Measurements from ENCODE around the gene FHL3. TPM values are rescaled to one million over a fixed set of nuclear protein-coding genes. Genes with fewer than 3 reads are reported as not detected.

The FHL3 gene
- total and polyA plus RNA-seq, 9 of the 15 experiments (the other 6 are each of a cell fraction or from before 2014, with no cell fraction given), result 6.1 to 144 (median 34.1) TPM

DNA sequence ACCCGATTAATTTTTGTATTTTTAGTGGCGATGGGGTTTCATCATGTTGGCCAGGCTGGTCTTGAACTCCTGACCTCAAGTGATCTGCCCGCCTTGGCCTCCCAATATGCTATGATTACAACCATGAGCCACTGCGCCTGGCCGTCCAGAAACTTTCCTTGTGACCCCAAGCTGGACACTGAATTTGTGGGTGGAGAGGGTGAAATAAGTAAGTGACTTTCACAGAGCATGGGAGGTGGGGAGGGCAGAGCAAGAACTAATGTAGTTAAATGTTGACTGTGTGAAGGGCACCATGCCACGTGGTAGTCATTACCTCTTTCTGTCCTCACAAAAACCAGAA lies 4.5 kb upstream of the FHL3 start (continued):
- TF ChIP-seq NR2C1 (IDR thresholded peaks at IDR 0.05), result no peak
- TF ChIP-seq NR2C1 (tag; IDR thresholded peaks at IDR 0.05), result peak; percentile 4; the same call in 1 of the 2 replicates
- TF ChIP-seq, protein P1, sequence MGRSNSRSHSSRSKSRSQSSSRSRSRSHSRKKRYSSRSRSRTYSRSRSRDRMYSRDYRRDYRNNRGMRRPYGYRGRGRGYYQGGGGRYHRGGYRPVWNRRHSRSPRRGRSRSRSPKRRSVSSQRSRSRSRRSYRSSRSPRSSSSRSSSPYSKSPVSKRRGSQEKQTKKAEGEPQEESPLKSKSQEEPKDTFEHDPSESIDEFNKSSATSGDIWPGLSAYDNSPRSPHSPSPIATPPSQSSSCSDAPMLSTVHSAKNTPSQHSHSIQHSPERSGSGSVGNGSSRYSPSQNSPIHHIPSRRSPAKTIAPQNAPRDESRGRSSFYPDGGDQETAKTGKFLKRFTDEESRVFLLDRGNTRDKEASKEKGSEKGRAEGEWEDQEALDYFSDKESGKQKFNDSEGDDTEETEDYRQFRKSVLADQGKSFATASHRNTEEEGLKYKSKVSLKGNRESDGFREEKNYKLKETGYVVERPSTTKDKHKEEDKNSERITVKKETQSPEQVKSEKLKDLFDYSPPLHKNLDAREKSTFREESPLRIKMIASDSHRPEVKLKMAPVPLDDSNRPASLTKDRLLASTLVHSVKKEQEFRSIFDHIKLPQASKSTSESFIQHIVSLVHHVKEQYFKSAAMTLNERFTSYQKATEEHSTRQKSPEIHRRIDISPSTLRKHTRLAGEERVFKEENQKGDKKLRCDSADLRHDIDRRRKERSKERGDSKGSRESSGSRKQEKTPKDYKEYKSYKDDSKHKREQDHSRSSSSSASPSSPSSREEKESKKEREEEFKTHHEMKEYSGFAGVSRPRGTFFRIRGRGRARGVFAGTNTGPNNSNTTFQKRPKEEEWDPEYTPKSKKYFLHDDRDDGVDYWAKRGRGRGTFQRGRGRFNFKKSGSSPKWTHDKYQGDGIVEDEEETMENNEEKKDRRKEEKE (IDR thresholded peaks at IDR 0.05; ENCODE audit: borderline replicate concordance in 1 of 2, control insufficient read depth in 1 of 2, low read depth in 2 of 2, low read length in 1 of 2), result no peak
- TF ChIP-seq JUND (IDR thresholded peaks at IDR 0.05; ENCODE audit: borderline replicate concordance, low read depth, low read length), result no peak
- TF ChIP-seq JUND (tag; IDR thresholded peaks at IDR 0.05; ENCODE audit: borderline replicate concordance, low read depth, low read length), result 0 out of 3 replicates have a peak, but pooled peaks have one; percentile 5
- TF ChIP-seq, protein P2, sequence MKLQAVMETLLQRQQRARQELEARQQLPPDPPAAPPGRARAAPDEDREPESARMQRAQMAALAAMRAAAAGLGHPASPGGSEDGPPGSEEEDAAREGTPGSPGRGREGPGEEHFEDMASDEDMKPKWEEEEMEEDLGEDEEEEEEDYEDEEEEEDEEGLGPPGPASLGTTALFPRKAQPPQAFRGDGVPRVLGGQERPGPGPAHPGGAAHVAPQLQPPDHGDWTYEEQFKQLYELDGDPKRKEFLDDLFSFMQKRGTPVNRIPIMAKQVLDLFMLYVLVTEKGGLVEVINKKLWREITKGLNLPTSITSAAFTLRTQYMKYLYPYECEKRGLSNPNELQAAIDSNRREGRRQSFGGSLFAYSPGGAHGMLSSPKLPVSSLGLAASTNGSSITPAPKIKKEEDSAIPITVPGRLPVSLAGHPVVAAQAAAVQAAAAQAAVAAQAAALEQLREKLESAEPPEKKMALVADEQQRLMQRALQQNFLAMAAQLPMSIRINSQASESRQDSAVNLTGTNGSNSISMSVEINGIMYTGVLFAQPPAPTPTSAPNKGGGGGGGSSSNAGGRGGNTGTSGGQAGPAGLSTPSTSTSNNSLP (IDR thresholded peaks at IDR 0.05; ENCODE audit: borderline replicate concordance, low read depth, low read length), result no peak
- TF ChIP-seq L3MBTL2 (IDR thresholded peaks at IDR 0.05), result 0 out of 2 replicates have a peak, but pooled peaks have one; percentile 4
- TF ChIP-seq, protein P3, sequence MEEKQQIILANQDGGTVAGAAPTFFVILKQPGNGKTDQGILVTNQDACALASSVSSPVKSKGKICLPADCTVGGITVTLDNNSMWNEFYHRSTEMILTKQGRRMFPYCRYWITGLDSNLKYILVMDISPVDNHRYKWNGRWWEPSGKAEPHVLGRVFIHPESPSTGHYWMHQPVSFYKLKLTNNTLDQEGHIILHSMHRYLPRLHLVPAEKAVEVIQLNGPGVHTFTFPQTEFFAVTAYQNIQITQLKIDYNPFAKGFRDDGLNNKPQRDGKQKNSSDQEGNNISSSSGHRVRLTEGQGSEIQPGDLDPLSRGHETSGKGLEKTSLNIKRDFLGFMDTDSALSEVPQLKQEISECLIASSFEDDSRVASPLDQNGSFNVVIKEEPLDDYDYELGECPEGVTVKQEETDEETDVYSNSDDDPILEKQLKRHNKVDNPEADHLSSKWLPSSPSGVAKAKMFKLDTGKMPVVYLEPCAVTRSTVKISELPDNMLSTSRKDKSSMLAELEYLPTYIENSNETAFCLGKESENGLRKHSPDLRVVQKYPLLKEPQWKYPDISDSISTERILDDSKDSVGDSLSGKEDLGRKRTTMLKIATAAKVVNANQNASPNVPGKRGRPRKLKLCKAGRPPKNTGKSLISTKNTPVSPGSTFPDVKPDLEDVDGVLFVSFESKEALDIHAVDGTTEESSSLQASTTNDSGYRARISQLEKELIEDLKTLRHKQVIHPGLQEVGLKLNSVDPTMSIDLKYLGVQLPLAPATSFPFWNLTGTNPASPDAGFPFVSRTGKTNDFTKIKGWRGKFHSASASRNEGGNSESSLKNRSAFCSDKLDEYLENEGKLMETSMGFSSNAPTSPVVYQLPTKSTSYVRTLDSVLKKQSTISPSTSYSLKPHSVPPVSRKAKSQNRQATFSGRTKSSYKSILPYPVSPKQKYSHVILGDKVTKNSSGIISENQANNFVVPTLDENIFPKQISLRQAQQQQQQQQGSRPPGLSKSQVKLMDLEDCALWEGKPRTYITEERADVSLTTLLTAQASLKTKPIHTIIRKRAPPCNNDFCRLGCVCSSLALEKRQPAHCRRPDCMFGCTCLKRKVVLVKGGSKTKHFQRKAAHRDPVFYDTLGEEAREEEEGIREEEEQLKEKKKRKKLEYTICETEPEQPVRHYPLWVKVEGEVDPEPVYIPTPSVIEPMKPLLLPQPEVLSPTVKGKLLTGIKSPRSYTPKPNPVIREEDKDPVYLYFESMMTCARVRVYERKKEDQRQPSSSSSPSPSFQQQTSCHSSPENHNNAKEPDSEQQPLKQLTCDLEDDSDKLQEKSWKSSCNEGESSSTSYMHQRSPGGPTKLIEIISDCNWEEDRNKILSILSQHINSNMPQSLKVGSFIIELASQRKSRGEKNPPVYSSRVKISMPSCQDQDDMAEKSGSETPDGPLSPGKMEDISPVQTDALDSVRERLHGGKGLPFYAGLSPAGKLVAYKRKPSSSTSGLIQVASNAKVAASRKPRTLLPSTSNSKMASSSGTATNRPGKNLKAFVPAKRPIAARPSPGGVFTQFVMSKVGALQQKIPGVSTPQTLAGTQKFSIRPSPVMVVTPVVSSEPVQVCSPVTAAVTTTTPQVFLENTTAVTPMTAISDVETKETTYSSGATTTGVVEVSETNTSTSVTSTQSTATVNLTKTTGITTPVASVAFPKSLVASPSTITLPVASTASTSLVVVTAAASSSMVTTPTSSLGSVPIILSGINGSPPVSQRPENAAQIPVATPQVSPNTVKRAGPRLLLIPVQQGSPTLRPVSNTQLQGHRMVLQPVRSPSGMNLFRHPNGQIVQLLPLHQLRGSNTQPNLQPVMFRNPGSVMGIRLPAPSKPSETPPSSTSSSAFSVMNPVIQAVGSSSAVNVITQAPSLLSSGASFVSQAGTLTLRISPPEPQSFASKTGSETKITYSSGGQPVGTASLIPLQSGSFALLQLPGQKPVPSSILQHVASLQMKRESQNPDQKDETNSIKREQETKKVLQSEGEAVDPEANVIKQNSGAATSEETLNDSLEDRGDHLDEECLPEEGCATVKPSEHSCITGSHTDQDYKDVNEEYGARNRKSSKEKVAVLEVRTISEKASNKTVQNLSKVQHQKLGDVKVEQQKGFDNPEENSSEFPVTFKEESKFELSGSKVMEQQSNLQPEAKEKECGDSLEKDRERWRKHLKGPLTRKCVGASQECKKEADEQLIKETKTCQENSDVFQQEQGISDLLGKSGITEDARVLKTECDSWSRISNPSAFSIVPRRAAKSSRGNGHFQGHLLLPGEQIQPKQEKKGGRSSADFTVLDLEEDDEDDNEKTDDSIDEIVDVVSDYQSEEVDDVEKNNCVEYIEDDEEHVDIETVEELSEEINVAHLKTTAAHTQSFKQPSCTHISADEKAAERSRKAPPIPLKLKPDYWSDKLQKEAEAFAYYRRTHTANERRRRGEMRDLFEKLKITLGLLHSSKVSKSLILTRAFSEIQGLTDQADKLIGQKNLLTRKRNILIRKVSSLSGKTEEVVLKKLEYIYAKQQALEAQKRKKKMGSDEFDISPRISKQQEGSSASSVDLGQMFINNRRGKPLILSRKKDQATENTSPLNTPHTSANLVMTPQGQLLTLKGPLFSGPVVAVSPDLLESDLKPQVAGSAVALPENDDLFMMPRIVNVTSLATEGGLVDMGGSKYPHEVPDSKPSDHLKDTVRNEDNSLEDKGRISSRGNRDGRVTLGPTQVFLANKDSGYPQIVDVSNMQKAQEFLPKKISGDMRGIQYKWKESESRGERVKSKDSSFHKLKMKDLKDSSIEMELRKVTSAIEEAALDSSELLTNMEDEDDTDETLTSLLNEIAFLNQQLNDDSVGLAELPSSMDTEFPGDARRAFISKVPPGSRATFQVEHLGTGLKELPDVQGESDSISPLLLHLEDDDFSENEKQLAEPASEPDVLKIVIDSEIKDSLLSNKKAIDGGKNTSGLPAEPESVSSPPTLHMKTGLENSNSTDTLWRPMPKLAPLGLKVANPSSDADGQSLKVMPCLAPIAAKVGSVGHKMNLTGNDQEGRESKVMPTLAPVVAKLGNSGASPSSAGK (IDR thresholded peaks at IDR 0.05), result peak; percentile 31; the same call in 1 of the 2 replicates
- TF ChIP-seq TGIF2 (CRISPR knock-in tag; IDR thresholded peaks at IDR 0.05), result no peak
- no peak for TF ChIP-seq PHF20 (IDR thresholded peaks at IDR 0.05; ENCODE audit: partially characterized antibody)
- TF ChIP-seq SAFB2 (IDR thresholded peaks at IDR 0.05; ENCODE audit: borderline replicate concordance, low read depth, low read length, severe bottlenecking), result no peak
- no peak for TF ChIP-seq ASH1L (IDR thresholded peaks at IDR 0.05; ENCODE audit: borderline replicate concordance, low read depth, partially characterized antibody)
